Retinal pigment epithelial cell (primary cell): ENCODE results near the gene TMEM184A.

Source experiments
- DNase-seq: peaks from one replicate; pipeline ENCODE4 v3.0.0-alpha.2; 2010; ENCODE audit warnings: low read depth
- H3K4me3 ChIP-seq: 2 replicates; pipeline ENCODE4 v1.5.1; 2011; ENCODE audit warnings: mild to moderate bottlenecking, low read length, control low read depth, moderate library complexity
- TF ChIP-seq, protein P1 (sequence below): conservative IDR thresholded peaks from 2 replicates; pipeline ENCODE4 v1.5.1; 2011; ENCODE audit warnings: low read depth, low read length, control low read depth, inconsistent platforms

Gene TMEM184A

DNA sequence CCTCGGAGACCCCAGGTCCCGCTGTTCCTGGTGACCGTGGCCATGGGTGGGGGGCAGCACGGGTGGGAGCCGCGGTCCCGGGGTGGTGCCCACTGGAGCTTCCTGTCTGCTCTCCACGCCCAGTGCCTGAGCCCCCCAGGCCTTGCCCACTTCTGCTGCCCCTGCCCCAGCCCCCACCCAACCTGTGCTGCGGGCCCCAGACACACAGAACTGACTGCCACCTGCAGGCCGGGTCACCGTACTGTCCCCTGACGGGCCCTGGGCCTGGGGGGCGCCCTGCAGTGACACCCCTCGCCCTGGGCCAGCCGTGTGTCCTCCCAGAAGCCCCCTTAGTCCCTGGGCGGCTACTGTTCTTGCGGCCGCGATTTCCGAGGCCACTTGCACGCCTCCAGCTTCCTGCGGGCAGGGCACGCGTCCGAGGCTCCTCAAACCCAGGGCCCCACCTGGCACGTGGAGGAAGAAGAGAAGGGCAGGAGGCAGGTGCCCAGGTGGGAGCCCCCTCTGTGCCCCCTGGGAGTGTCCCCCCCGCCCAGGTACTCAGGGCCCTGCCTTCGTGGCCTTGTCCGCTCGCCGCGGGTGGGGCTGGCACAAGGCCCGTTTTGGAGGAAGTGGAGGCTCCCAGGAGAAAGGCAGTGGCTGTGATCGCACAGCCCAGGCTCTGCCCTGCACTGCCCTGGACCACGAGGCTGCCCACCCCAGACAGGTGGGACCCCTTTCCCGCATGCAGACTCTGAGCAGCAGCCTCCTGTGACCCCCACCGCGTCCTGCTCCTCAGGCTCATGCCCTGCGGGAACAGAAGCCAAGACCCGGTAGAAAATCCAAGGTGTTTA lies 10.4 kb downstream of the TMEM184A start:
- H3K4me3 ChIP-seq: no peak overlapping the region
- TF ChIP-seq, protein P1, sequence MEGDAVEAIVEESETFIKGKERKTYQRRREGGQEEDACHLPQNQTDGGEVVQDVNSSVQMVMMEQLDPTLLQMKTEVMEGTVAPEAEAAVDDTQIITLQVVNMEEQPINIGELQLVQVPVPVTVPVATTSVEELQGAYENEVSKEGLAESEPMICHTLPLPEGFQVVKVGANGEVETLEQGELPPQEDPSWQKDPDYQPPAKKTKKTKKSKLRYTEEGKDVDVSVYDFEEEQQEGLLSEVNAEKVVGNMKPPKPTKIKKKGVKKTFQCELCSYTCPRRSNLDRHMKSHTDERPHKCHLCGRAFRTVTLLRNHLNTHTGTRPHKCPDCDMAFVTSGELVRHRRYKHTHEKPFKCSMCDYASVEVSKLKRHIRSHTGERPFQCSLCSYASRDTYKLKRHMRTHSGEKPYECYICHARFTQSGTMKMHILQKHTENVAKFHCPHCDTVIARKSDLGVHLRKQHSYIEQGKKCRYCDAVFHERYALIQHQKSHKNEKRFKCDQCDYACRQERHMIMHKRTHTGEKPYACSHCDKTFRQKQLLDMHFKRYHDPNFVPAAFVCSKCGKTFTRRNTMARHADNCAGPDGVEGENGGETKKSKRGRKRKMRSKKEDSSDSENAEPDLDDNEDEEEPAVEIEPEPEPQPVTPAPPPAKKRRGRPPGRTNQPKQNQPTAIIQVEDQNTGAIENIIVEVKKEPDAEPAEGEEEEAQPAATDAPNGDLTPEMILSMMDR: no peak
- DNase-seq: no peak

DNA sequence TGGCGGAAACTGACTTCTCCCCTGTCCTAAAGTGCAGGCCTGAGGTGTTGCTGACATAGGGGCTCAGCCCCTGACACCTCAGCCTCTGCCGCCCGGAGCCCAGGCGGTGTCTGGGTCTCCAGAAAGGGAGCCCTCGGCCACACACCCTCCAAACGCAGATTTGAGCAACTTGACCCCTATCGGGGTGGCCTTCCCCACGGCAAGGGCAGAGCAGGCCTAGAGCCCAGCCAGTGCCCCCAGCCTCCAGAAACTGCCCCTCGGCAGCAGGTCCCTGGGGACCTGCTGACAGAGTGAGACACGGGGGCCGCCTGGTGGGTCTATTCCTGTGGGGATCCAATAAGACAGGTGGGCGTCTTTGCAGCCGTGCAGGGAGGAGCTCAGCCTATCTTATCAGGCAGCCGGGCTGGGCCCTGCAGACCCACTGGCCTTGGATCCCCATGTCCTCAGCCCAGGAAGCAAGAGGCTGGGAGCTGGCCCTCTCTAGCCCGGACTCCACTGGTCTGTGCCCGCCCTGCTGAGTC lies 11.0 kb downstream of the TMEM184A start:
- H3K4me3 ChIP-seq: no peak overlapping the region
- TF ChIP-seq, protein P1: no peak
- DNase-seq: no peak

DNA sequence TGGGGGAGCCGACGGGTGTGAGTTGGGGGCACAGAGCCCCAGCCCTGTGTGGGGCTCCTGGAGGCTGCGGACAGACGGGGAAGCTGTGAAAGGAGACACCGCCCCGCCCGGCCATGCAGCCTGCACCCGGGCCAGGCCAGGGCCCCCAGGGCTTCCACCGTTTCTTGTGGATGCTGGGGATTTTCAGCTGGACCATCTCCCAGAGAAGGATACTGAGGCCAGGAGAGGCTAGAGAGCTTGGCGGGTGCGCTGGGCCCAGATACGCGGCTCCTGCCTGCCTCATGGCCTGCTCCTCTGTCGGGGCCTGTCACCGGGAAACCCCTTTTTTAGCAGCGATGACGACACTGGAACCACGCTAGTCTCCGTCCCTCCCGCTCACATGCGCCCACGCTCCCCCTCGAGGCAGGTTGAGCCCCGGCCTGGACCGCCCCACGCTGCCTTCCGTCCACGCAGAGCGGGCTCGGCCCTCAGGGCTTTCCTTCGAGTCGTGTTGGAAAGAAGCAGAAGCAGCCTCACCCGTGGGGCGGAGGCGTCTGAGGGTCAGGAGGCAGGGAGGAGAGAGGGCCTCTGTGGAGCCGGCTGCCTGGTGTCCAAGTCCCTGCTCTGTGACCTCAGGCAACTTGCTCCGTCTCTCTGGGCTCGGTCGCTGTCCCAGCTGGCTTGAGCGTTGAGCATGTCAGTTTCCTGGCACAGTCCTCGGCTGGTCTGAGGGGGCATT lies 11.7 kb downstream of the TMEM184A start:
- no peak overlapping the region for H3K4me3 ChIP-seq
- DNase-seq: no peak
- TF ChIP-seq, protein P1: no peak

DNA sequence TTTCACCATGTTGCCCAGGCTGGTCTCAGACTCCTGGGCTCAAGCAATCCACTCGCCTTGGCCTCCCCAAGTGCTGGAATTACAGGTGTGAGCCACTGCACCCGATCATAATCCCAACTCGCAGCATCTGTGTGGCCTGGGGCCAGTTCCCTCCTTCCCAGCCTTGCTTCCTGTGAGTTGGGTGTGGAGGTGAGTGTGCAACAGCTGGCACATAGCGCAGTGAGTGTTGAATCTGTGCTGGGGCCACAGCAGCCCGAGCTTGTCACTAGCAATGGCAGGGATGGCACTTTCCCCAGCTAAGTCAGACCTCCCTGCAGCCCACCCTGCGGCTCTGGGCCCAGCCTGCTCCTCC lies 12.2 kb downstream of the TMEM184A start:
- H3K4me3 ChIP-seq: no peak overlapping the region
- no peak for DNase-seq
- TF ChIP-seq, protein P1: no peak

DNA sequence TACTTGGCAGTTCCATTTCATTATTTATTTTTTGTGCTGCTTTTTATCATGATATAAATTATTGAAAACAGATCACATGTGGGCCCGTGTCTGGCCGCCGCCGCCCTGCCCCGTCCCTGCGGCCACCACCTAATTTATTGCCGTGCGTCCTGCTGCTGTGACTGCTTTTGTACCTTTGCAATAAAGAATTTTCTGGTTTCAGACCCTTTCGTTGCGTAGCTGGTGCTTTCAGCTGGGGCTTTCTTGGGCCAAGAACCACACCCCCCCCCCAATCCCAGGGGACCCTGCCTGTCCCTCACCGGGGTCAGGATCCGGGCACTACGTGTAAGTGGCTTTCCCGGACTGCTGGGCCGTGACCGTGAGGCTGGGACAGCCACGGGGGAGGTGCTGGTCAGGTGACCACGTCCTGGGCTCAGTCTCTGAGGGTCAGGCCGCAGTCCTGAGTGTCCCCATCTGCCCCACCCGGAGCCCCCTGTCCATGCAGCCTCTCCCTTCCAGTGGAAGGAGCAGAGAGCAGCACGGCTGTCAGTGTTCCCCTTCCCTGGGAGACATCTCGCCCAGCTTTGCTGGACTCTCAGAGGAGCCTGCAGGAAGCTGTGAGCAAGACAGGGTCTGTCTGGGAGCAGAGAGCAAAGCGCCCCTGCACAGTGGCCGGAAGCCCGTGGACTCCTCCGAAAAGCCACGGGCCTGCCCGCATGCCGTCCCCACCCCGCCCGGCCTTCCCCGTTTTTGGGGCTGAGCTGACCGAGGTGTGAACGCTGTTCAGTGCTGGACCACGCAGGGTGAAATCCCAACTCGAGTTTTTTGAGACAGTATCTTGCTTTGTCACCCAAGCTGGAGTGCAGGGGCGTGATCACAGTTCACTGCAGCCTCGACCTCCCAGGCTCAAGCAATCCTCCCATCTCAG lies 12.9 kb downstream of the TMEM184A start:
- TF ChIP-seq, protein P1: no peak
- H3K4me3 ChIP-seq: no peak overlapping the region
- no peak for DNase-seq

GRCh38 chr7:1542329-1542728 lies 13.7 kb downstream of the TMEM184A start:
- TF ChIP-seq, protein P1: no peak
- no peak for DNase-seq
- H3K4me3 ChIP-seq: no peak overlapping the region
